ENCODE results near the gene CT47A1.

- no peak for TF ChIP-seq REST (IDR thresholded peaks at IDR 0.05; ENCODE audit: insufficient read depth in 1 of 2, low read depth in 2 of 2, low read length in 2 of 2)
- no peak for TF ChIP-seq TAF1 (IDR thresholded peaks at IDR 0.05; ENCODE audit: borderline replicate concordance, insufficient read depth, low read length)
- TF ChIP-seq POLR2AphosphoS5 (IDR thresholded peaks at IDR 0.05; ENCODE audit: low read depth, low read length) = no peak
- no peak for TF ChIP-seq SIN3A (IDR thresholded peaks at IDR 0.05; ENCODE audit: borderline replicate concordance, insufficient read depth, low read length)
Measured at GRCh38 chrX:121013897-121014455, 28.4 kb upstream of the CT47A1 start.
